Measurements from ENCODE around the gene OGFOD3. TPM values are rescaled to one million over a fixed set of nuclear protein-coding genes. Genes with fewer than 3 reads are reported as not detected.

The OGFOD3 gene
- total RNA-seq, 4 donors from 2014 or later: 22.9 to 31.6 (median 28.6) TPM

GRCh38 chr17:82390860-82391435, 27.4 kb downstream of the OGFOD3 start:
- TF ChIP-seq CTCF (IDR thresholded peaks at IDR 0.05): no peak
- no peak for DNase-seq (ENCODE audit: low spot score)
- no peak for ATAC-seq (ENCODE audit: low FRiP score)

- ATAC-seq (ENCODE audit: low FRiP score) (no peak), DNase-seq (ENCODE audit: low spot score) (no peak)
- TF ChIP-seq CTCF (IDR thresholded peaks at IDR 0.05): no peak
These were observed 28.1 kb downstream of the OGFOD3 start for GRCh38 chr17:82390015-82390859.

- DNase-seq (ENCODE audit: low spot score) (no peak), ATAC-seq (ENCODE audit: low FRiP score) (no peak)
- no peak for TF ChIP-seq CTCF (IDR thresholded peaks at IDR 0.05)
These were observed 29.0 kb downstream of the OGFOD3 start for GRCh38 chr17:82389379-82389778.

GRCh38 chr17:82388922-82389283, 29.5 kb downstream of the OGFOD3 start:
- ATAC-seq (ENCODE audit: low FRiP score) (no peak), DNase-seq (ENCODE audit: low spot score) (no peak)
- no peak for TF ChIP-seq CTCF (IDR thresholded peaks at IDR 0.05)

- no peak for TF ChIP-seq CTCF (IDR thresholded peaks at IDR 0.05)
- ATAC-seq (ENCODE audit: low FRiP score) (peak; percentile 13), DNase-seq (ENCODE audit: low spot score) (no peak)
These were observed 30.0 kb downstream of the OGFOD3 start for GRCh38 chr17:82388223-82388921.

- TF ChIP-seq CTCF (IDR thresholded peaks at IDR 0.05): no peak
- ATAC-seq (ENCODE audit: low FRiP score) (no peak), DNase-seq (ENCODE audit: low spot score) (no peak)
These were observed 30.7 kb downstream of the OGFOD3 start for GRCh38 chr17:82387705-82388106.

All from omental fat pad (tissue), 4 donors.